GM19099 (cell line): Measurements from ENCODE around the gene AEBP2.

Experiments
- POLR2A ChIP-seq: IDR thresholded peaks from 3 replicates; pipeline ENCODE4 v1.6.1; 2011; ENCODE audit warnings: low read depth; ENCODE audit not compliant: insufficient read length; ENCODE audit errors: extremely low read depth

The AEBP2 gene

GRCh38 chr12:19480459-19480858, 41.2 kb downstream of the AEBP2 start:
- no peak for TF ChIP-seq POLR2A

GRCh38 chr12:19482036-19482435, 42.7 kb downstream of the AEBP2 start:
- TF ChIP-seq POLR2A, result no peak

- TF ChIP-seq POLR2A, result no peak
Observed at GRCh38 chr12:19482551-19483109, 43.3 kb downstream of the AEBP2 start.

- no peak for TF ChIP-seq POLR2A
Observed at GRCh38 chr12:19483727-19484126, 44.4 kb downstream of the AEBP2 start.

GRCh38 chr12:19484738-19485137, 45.4 kb downstream of the AEBP2 start:
- TF ChIP-seq POLR2A, result no peak

GRCh38 chr12:19485240-19485639, 45.9 kb downstream of the AEBP2 start:
- no peak for TF ChIP-seq POLR2A

GRCh38 chr12:19489168-19489567, 49.9 kb downstream of the AEBP2 start:
- TF ChIP-seq POLR2A, result no peak

DNA sequence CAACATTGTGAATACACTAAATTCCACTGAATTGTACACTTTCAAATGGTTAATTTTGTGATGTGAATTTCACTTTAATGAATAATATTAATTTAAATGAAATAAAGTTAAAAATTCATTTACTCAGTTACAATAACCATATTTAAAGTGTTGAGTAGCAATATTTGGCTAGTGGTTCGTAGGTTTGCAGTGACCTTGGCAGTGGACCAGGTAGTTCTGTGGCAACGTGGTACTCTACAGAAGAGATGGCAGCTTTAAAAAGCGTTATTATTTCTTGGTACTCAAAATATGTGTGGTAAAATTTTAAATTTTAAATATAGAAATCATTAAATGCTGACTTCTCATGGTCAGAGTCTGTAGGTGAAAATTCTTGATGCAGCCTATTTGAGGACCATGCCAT, 51.6 kb downstream of the AEBP2 start:
- no peak for TF ChIP-seq POLR2A

GRCh38 chr12:19491863-19492262, 52.6 kb downstream of the AEBP2 start:
- TF ChIP-seq POLR2A, result no peak

DNA sequence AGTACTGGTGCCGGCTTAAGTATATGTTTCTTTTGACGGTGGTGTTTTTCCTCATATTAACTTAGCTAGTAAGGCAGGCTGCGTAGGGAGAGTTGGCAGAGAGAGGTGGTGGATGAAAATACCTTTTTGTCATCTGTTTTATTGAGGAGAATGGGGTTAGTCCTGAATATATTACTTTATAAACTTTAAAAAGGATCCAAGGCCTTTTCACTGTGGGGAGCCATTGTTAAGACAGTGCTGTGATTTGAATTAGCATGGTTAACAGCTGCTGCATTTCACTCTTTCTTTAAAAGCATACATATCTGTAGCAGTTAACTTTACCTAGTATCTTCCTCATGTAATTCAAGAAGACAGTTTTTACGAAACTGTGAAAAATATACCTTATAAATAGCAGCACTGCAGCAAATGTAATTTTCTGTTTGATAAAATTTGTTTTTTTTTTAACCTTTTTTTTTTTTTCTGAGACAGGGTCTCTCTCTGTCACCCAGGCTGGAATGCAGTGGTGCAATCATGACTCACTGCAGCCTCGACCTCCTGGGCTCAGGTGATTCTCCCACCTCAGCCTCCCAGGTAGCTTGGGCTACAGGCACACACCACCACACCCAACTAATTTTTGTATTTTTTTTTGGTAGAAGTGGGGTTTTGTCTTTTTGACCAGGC, 57.1 kb downstream of the AEBP2 start:
- no peak for TF ChIP-seq POLR2A

DNA sequence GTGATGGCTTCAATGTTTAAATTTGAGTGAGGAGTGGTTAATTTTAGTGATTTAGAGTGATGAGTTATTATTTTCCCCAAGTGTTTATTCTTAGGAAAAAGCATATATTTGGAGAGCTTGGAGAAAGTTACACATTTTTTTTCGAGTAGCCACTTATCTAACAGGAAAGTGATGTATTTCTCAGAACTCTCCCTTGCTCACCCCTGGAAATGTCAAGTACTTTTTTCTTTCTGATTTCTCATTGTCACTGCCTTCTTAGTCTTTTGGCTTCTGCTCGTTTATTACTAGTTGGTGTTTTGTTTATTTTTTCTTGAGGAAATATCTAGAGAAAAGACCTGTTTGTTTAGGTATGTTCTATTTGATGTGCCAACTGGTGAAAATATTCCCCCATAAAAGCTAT, 58.8 kb downstream of the AEBP2 start:
- TF ChIP-seq POLR2A, result no peak

DNA sequence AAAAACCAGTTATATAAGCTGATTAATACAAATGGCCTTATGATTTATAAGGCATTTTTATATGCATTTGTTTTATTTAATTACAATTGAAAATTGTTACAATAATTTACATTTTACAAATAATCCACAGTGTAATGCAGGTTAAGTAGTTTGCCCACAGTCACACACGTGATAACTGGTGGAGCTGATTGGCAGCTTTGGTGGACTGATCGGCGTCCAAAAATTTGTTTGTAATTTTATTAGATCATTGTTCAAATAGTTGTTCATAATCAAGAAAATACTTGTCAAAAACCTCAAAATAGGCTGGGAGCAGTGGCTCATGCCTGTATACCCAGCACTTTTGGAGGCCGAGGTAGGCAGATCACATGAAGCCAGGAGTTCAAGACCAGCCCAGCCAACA, 59.7 kb downstream of the AEBP2 start:
- no peak for TF ChIP-seq POLR2A

GRCh38 chr12:19506497-19506896, 67.2 kb downstream of the AEBP2 start:
- no peak for TF ChIP-seq POLR2A

DNA sequence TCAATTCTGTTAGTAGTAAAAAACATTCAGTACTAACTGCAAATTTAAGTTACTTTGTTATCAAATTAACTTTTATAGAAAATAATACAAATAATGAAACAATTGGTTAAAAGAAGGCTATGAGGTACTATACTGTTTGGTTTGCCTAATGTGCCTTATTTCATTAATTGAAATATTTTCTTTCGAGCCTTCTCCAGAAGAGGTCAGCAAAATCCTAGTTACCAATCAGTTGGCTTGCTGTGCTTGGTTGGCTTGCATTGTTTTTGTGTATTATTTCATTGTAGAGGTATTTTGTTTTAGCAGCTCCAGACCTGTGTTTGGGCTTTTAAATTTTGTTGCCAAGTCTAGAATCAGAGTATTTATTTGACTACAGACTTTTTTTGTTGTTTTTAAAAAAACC, 68.5 kb downstream of the AEBP2 start:
- no peak for TF ChIP-seq POLR2A

- TF ChIP-seq POLR2A, result no peak
Observed at GRCh38 chr12:19510461-19510860, 71.2 kb downstream of the AEBP2 start.

GRCh38 chr12:19515179-19515578, 75.9 kb downstream of the AEBP2 start:
- no peak for TF ChIP-seq POLR2A

DNA sequence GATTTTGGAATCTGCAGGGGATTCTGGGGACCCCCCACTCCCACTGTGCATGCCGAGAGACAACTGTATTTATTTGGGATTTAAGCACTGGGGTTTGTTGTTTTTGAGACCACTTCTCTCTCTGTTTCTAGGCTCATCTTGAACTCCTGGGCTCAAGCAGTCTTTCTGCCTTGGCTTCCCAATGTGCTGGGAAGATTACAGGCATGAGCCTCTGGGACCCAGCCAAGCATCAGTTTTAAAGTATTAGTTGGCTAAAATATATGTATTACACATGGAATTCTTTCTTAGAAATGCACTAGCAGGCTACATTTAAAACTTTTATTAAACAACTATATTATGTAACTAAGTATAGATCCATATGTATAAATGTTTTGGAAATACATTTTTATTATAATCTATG, 78.3 kb downstream of the AEBP2 start:
- TF ChIP-seq POLR2A, result no peak
